Measurements from ENCODE around the gene ADGRA3. TPM values are rescaled to one million over a fixed set of nuclear protein-coding genes. Genes with fewer than 3 reads are reported as not detected.

The ADGRA3 gene
- total and polyA plus RNA-seq, 8 donors, result 17.6 to 67.1 (median 63.5) TPM

DNA sequence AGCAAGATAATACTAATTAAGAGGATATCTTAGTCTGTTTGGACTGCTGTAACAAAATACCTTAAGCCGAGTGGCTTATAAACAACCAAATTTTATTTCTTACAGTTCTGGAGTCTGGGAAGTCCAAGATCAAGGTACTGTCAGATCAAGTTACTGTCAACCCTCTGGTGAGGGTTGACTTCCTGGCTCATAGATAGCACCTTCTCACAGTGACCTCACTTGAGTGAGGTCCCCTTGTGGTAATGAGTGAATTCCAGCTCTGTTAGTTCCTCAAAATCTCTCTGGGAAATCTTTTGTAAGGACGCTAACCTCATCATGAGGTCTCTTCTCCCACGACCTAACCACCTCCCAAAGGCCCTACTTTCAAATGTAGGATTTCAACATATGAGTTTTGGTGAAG is 36.9 kb upstream of the ADGRA3 start:
- Histone ChIP-seq H3K27ac (no peak overlapping the region), H3K36me3 (no peaks in the 10 kb centered on the region), H3K9me3 (no peaks in the 10 kb centered on the region), H3K4me3 (no peak overlapping the region), H3K4me1 (no peaks in the 10 kb centered on the region), H3K27me3 (no peaks in the 10 kb centered on the region)
- intact Hi-C loops (cut with DNase I), result no loop called here
- DNase-seq (no peak), ATAC-seq (no peak)
- TF ChIP-seq, protein P1, sequence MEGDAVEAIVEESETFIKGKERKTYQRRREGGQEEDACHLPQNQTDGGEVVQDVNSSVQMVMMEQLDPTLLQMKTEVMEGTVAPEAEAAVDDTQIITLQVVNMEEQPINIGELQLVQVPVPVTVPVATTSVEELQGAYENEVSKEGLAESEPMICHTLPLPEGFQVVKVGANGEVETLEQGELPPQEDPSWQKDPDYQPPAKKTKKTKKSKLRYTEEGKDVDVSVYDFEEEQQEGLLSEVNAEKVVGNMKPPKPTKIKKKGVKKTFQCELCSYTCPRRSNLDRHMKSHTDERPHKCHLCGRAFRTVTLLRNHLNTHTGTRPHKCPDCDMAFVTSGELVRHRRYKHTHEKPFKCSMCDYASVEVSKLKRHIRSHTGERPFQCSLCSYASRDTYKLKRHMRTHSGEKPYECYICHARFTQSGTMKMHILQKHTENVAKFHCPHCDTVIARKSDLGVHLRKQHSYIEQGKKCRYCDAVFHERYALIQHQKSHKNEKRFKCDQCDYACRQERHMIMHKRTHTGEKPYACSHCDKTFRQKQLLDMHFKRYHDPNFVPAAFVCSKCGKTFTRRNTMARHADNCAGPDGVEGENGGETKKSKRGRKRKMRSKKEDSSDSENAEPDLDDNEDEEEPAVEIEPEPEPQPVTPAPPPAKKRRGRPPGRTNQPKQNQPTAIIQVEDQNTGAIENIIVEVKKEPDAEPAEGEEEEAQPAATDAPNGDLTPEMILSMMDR (IDR thresholded peaks at IDR 0.05), result no peak

DNA sequence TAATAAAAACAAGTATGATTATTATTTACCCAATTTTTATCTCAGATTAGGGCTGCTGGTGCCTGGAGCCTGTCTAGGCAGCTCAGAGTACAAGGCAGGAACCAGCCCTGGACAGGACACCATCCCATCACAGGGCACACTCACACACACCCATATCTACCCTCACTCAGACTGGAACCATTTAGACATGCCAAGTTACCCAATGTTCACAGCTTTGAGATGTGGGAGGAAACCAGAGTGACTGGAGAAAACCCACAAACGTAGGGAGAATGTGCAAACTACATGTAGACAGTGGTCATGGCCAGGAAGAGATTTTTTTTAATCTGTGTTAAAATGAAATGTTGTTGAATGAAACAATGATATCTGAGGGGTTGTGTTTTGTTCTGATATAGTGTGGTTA is 35.7 kb upstream of the ADGRA3 start:
- H3K27ac ChIP-seq, result no peak overlapping the region
- H3K9me3 ChIP-seq, result peaks cover 0 to under 1% of the 10 kb centered on the region in 2 donors
- intact Hi-C loops (cut with DNase I), result no loop called here
- no peak for ATAC-seq
- no peaks in the 10 kb centered on the region for H3K36me3 ChIP-seq
- no peaks in the 10 kb centered on the region for H3K27me3 ChIP-seq
- no peak for DNase-seq
- H3K4me3 ChIP-seq, result no peak overlapping the region
- H3K4me1 ChIP-seq, result no peaks in the 10 kb centered on the region
- TF ChIP-seq, protein P1 (IDR thresholded peaks at IDR 0.05), result no peak

DNA sequence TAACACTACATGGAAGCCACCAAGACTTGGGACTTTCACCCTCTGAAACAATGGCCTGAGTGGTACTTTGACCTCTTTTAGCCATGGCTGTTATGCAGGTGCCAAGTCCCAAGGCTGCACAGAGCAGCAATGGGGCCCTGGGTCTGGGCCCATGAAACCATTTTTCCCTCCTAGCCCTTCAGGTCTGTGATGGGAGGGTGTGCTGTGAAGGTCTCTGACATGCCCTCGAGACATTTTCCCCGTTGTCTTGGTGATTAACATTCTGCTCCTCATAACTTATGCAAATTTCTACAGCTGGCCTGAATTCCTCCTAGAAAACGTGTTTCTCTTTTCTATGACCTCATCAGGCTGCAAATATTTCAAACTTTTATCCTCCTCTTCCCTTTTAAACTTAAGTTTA is 30.4 kb upstream of the ADGRA3 start:
- no peak for DNase-seq

DNA sequence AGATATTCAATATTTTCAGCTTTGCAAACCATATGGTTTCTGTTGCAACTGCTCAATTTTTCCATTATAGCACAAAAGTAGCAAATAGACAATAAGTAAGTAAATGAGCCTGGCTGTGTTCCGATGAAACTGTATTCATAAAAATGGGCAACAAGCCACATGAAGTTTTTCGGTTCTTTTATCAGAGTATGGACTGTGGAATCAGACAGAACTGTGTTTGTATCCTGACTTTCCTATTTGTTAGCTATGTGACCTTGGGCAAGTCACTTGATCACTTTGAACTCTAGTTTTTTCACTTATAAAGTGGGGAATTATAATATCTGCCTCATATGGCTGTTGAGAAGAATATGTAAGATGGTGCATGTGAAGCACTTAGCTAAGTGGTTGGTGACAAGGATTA is 23.4 kb upstream of the ADGRA3 start:
- TF ChIP-seq, protein P1 (IDR thresholded peaks at IDR 0.05), result no peak
- Histone ChIP-seq H3K36me3 (no peaks in the 10 kb centered on the region), H3K27me3 (no peaks in the 10 kb centered on the region), H3K4me3 (no peak overlapping the region), H3K9me3 (peaks cover 0 to 17% of the 10 kb centered on the region in 2 donors), H3K4me1 (no peaks in the 10 kb centered on the region), H3K27ac (no peak overlapping the region)
- intact Hi-C loops (cut with DNase I), result no loop called here
- ATAC-seq, result no peak
- DNase-seq, result no peak

More for the DNA sequence above, 30.4 kb upstream of the ADGRA3 start:
- intact Hi-C loops (cut with DNase I), result no loop called here
- Histone ChIP-seq H3K9me3 (peaks cover 0 to 13% of the 10 kb centered on the region in 2 donors), H3K27ac (no peak overlapping the region), H3K36me3 (no peaks in the 10 kb centered on the region), H3K4me1 (no peaks in the 10 kb centered on the region), H3K27me3 (no peaks in the 10 kb centered on the region), H3K4me3 (no peak overlapping the region)
- TF ChIP-seq, protein P1 (IDR thresholded peaks at IDR 0.05), result no peak
- ATAC-seq, result no peak

DNA sequence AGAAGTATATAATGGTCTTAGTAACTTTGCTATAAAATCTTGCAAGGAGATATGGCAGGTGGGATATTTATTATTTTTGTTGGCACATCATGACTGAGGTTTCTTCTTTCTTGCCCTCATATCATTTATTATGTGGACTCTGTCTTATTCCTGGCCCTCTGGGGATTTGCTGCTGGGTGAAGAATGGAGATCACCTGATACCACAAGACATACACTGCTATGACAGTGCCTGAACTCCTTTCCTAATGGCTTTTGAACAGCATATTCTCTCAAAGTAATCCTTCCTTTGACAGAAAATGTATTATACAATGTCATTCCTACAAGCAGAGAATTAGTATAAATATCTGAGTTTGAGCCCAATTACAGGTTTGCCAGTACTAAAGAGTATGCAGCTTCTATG is 22.0 kb upstream of the ADGRA3 start:
- Histone ChIP-seq H3K27ac (no peak overlapping the region), H3K4me1 (no peaks in the 10 kb centered on the region), H3K27me3 (no peaks in the 10 kb centered on the region), H3K36me3 (no peaks in the 10 kb centered on the region), H3K4me3 (no peak overlapping the region), H3K9me3 (peaks cover 0 to 29% of the 10 kb centered on the region in 2 donors)
- DNase-seq (no peak), ATAC-seq (no peak)
- TF ChIP-seq, protein P1 (IDR thresholded peaks at IDR 0.05), result no peak
- intact Hi-C loops (cut with DNase I), result no loop called here

All from left lung (tissue), 10 donors.